Measurements from ENCODE around the gene CD151.

The CD151 gene

GRCh38 chr11:797296-798092, 35.3 kb upstream of the CD151 start:
- in situ Hi-C loops (cut with HindIII; ENCODE audit: low sequenced_read_pairs), result no loop called here
- H3K4me3 ChIP-seq (ENCODE audit: low read depth, low read length), result peak overlapping the region; percentile 78
- TF ChIP-seq CTCF (IDR thresholded peaks at IDR 0.05; ENCODE audit: low read depth, low read length, missing control alignments), result no peak
- no peak for DNase-seq (ENCODE audit: low read depth)

GRCh38 chr11:798093-798713, 34.5 kb upstream of the CD151 start, which contains the start of gene SLC25A22:
TSS of gene SLC25A22 (minus strand) at chr11:798281. CDS start at chr11:795006, 3,275 bp downstream.
- in situ Hi-C loops (cut with HindIII; ENCODE audit: low sequenced_read_pairs), result no loop called here
- DNase-seq (ENCODE audit: low read depth), result no peak
- TF ChIP-seq CTCF (IDR thresholded peaks at IDR 0.05; ENCODE audit: low read depth, low read length, missing control alignments), result peak; percentile 66
- H3K4me3 ChIP-seq (ENCODE audit: low read depth, low read length), result peak within 1 kb of the TSS; percentile 78

- in situ Hi-C loops (cut with HindIII; ENCODE audit: low sequenced_read_pairs), result no loop called here
- no peak for DNase-seq (ENCODE audit: low read depth)
- no peak overlapping the region for H3K4me3 ChIP-seq (ENCODE audit: low read depth, low read length)
- TF ChIP-seq CTCF (IDR thresholded peaks at IDR 0.05; ENCODE audit: low read depth, low read length, missing control alignments), result no peak
These were observed 33.0 kb upstream of the CD151 start for GRCh38 chr11:799641-800316.

GRCh38 chr11:800473-800872, 32.3 kb upstream of the CD151 start:
- no peak overlapping the region for H3K4me3 ChIP-seq (ENCODE audit: low read depth, low read length)
- TF ChIP-seq CTCF (IDR thresholded peaks at IDR 0.05; ENCODE audit: low read depth, low read length, missing control alignments), result no peak
- in situ Hi-C loops (cut with HindIII; ENCODE audit: low sequenced_read_pairs), result no loop called here
- no peak for DNase-seq (ENCODE audit: low read depth)

GRCh38 chr11:801097-801780, 31.5 kb upstream of the CD151 start:
- TF ChIP-seq CTCF (IDR thresholded peaks at IDR 0.05; ENCODE audit: low read depth, low read length, missing control alignments), result no peak
- in situ Hi-C loops (cut with HindIII; ENCODE audit: low sequenced_read_pairs), result no loop called here
- H3K4me3 ChIP-seq (ENCODE audit: low read depth, low read length), result no peak overlapping the region
- no peak for DNase-seq (ENCODE audit: low read depth)

- DNase-seq (ENCODE audit: low read depth), result no peak
- in situ Hi-C loops (cut with HindIII; ENCODE audit: low sequenced_read_pairs), result no loop called here
- no peak for TF ChIP-seq CTCF (IDR thresholded peaks at IDR 0.05; ENCODE audit: low read depth, low read length, missing control alignments)
- no peak overlapping the region for H3K4me3 ChIP-seq (ENCODE audit: low read depth, low read length)
These were observed 30.6 kb upstream of the CD151 start for GRCh38 chr11:802018-802617.
